Trophoblast cell (in vitro differentiated cells and primary cell): ENCODE data around the gene CDH15.

Experiments used
- DNase-seq, 2 donors: peaks; one replicate each; pipeline ENCODE4 v3.0.0-alpha.2; 2016
- H2AFZ ChIP-seq: 2 replicates; pipeline ENCODE4 v1.6.1; 2013; ENCODE audit warnings: low read length, moderate library complexity, mild to moderate bottlenecking; ENCODE audit not compliant: insufficient read depth, poor library complexity
- H2AK5ac ChIP-seq: 2 replicates; pipeline ENCODE4 v1.6.1; 2013; ENCODE audit warnings: mild to moderate bottlenecking, low read length
- H2BK120ac ChIP-seq: 2 replicates; pipeline ENCODE4 v1.6.1; 2013; ENCODE audit warnings: low read length, mild to moderate bottlenecking, moderate library complexity; ENCODE audit not compliant: insufficient read depth, poor library complexity
- H2BK12ac ChIP-seq: 2 replicates; pipeline ENCODE4 v1.6.1; 2013; ENCODE audit warnings: mild to moderate bottlenecking, low read length, moderate library complexity
- H2BK5ac ChIP-seq: 2 replicates; pipeline ENCODE4 v1.6.1; 2013; ENCODE audit warnings: low read length, low read depth, moderate library complexity, mild to moderate bottlenecking; ENCODE audit not compliant: poor library complexity
- H3K14ac ChIP-seq: 2 replicates; pipeline ENCODE4 v1.6.1; 2013; ENCODE audit warnings: mild to moderate bottlenecking, low read length
- H3K18ac ChIP-seq: 2 replicates; pipeline ENCODE4 v1.6.1; 2013; ENCODE audit warnings: mild to moderate bottlenecking, low read length
- H3K23ac ChIP-seq: 2 replicates; pipeline ENCODE4 v1.6.1; 2013; ENCODE audit warnings: low read length
- H3K27ac ChIP-seq: 2 replicates; pipeline ENCODE4 v1.5.1; 2013; ENCODE audit warnings: low read depth, mild to moderate bottlenecking, inconsistent platforms, low read length, moderate library complexity
- H3K27me3 ChIP-seq: 2 replicates; pipeline ENCODE4 v1.6.1; 2013; ENCODE audit warnings: inconsistent platforms, mild to moderate bottlenecking, low read length, moderate library complexity; ENCODE audit not compliant: insufficient read depth
- H3K36me3 ChIP-seq, 2 experiments: 1 replicate in 1 of 2; 2 replicates in 1 of 2; pipeline ENCODE4 v1.6.1; 2013; ENCODE audit warnings: low read length in 2 of 2, mild to moderate bottlenecking in 2 of 2, moderate library complexity in 1 of 2; ENCODE audit not compliant: insufficient read depth in 2 of 2, control insufficient read depth in 1 of 2
- H3K4ac ChIP-seq: 2 replicates; pipeline ENCODE4 v1.6.1; 2013; ENCODE audit warnings: low read depth, mild to moderate bottlenecking, low read length, moderate library complexity
- H3K4me1 ChIP-seq, 2 experiments: 1 replicate in 1 of 2; 2 replicates in 1 of 2; pipeline ENCODE4 v1.6.1; 2013; ENCODE audit warnings: low read length in 2 of 2, mild to moderate bottlenecking in 2 of 2, moderate library complexity in 1 of 2; ENCODE audit not compliant: insufficient read depth in 2 of 2, control insufficient read depth in 1 of 2
- H3K4me2 ChIP-seq: 2 replicates; pipeline ENCODE4 v1.6.1; 2013; ENCODE audit warnings: inconsistent platforms, mild to moderate bottlenecking, low read length, moderate library complexity
- H3K4me3 ChIP-seq: 2 replicates; pipeline ENCODE4 v1.5.1; 2013; ENCODE audit warnings: mild to moderate bottlenecking, low read depth, low read length, inconsistent platforms
- H3K79me1 ChIP-seq: one replicate; pipeline ENCODE4 v1.6.1; 2013; ENCODE audit warnings: low read length
- H3K79me2 ChIP-seq: 2 replicates; pipeline ENCODE4 v1.6.1; 2013; ENCODE audit warnings: low read length, mild to moderate bottlenecking; ENCODE audit not compliant: control insufficient read depth, insufficient read depth, poor library complexity
- H3K9ac ChIP-seq: 2 replicates; pipeline ENCODE4 v1.6.1; 2013; ENCODE audit warnings: mild to moderate bottlenecking, low read length
- H3K9me3 ChIP-seq: 2 replicates; pipeline ENCODE4 v1.6.1; 2013; ENCODE audit warnings: low read depth, mild to moderate bottlenecking, control low read depth, inconsistent platforms, low read length; ENCODE audit not compliant: insufficient read depth
- H4K12ac ChIP-seq: 2 replicates; pipeline ENCODE4 v1.6.1; 2013; ENCODE audit warnings: low read depth, mild to moderate bottlenecking, low read length, moderate library complexity
- H4K8ac ChIP-seq: 2 replicates; pipeline ENCODE4 v1.6.1; 2013; ENCODE audit warnings: low read depth, mild to moderate bottlenecking, low read length, moderate library complexity
- H4K91ac ChIP-seq: one replicate; pipeline ENCODE4 v1.6.1; 2013; ENCODE audit warnings: low read depth, mild to moderate bottlenecking, low read length, moderate library complexity
- WGBS: extraction: QIAGEN DNeasy Blood & Tissue Kit; methylation state at CpG from one replicate; pipeline ENCODE4 v1.1.7; 2013; ENCODE audit warnings: missing lambda C conversion rate; ENCODE audit not compliant: insufficient read length, insufficient coverage; ENCODE audit errors: extremely low coverage; 5-methylcytosine and 5-hydroxymethylcytosine counted together

Gene CDH15

GRCh38 chr16:89244754-89245153 lies 73.2 kb downstream of the CDH15 start:
- Histone ChIP-seq H3K27ac (no peak overlapping the region), H3K9me3 (peaks cover 15% of the 10 kb centered on the region), H4K8ac (no peak overlapping the region), H2BK5ac (no peak overlapping the region), H4K91ac (no peak overlapping the region), H2BK120ac (no peak overlapping the region), H3K14ac (no peak overlapping the region), H3K4ac (no peak overlapping the region), H3K4me2 (no peak overlapping the region), H3K27me3 (no peaks in the 10 kb centered on the region), H3K79me2 (peaks cover 7% of the 10 kb centered on the region), H3K9ac (no peak overlapping the region), H2AK5ac (no peak overlapping the region), H2BK12ac (no peak overlapping the region), H2AFZ (no peak overlapping the region), H3K18ac (no peak overlapping the region), H4K12ac (no peak overlapping the region), H3K23ac (no peak overlapping the region), H3K79me1 (peaks cover 14% of the 10 kb centered on the region), H3K4me3 (no peak overlapping the region), H3K36me3 (no peaks in the 10 kb centered on the region), H3K4me1 (peaks cover 8% of the 10 kb centered on the region in 2 experiments)
- no CpG with 5 or more reads among the region's 12 CpGs for WGBS
- no peak for DNase-seq
